ENCODE data around the gene DPM2.

The DPM2 gene

DNA sequence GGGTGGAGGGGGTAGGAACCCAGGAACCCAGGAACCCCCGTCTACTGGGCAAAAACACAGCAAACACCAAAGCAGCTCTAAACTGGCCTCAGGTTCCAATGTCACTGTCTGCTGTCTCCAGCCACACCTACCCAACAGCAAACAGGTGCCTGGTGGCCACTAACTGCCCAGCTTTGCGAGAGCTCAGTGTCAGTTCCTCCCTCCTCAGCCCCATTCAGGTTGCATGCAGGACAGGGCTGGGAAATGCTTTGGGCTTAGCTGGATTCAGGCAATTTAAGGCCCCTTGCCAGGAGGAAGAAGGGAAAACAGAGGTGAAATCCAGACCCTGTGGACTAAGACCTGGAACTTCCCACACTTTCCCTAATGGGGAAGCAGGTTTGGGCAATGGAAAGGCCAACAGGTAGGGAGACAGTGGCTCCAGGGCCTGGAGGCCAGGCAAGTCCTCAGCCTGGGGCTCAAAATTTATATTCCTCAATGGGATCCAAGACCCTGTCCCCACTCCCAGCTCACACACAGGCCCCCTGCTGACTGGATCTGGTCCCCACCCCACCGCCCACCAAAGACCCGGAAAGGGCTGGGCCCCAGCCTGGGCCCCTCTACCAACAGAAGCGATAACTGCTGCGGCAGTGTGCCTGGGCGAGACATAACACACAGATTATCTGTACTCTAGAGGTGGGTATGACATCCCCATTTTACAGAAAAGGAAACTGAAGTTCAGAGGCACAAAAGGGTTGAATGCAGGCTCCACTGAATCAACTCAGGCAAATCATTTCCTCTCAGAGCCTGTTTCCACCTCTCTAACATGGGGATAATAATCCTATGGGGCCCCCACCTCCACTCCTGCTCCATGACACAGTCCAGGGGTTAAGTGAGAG lies 39.6 kb upstream of the DPM2 start:
- in situ Hi-C loops (cut with MboI; ENCODE audit: low sequenced_read_pairs): no loop called here
- no peaks in the 10 kb centered on the region; the same call in 1 of the 2 replicates for H3K36me3 ChIP-seq (replicated peaks)
- DNase-seq (ENCODE audit: low spot score in 2 of 2): no peak

DNA sequence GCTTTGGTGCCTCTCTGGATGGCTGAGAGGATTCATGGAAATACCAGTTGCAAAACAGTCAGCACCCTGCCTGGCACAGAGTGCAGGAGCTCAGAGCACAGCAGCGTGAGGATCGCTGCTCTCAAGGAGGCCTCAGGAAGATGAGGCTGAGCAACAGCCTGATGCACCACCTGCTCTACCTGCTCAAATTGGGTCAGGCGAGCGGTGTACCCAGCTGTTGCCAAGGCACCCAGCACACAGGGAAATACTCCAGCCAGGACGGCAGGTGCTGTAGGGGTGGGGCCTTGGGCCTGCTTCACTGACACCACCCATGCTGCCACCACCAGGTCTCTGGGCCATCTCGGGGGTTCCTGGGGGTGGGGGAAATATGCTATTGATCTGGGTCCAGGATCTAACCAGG lies 38.8 kb upstream of the DPM2 start:
- DNase-seq (ENCODE audit: low spot score in 2 of 2): no peak
- Histone ChIP-seq H3K4me1 (peaks cover 19% of the 10 kb centered on the region), H3K36me3 (replicated peaks) (no peaks in the 10 kb centered on the region; the same call in 1 of the 2 replicates), H3K4me3 (no peak overlapping the region), H3K9me3 (no peaks in the 10 kb centered on the region), H3K27me3 (ENCODE audit: low read depth) (no peaks in the 10 kb centered on the region)
- in situ Hi-C loops (cut with MboI; ENCODE audit: low sequenced_read_pairs): no loop called here

More for the DNA sequence above, 39.6 kb upstream of the DPM2 start:
- Histone ChIP-seq H3K27me3 (ENCODE audit: low read depth) (no peaks in the 10 kb centered on the region), H3K4me3 (peak overlapping the region; percentile 79), H3K4me1 (peaks cover 23% of the 10 kb centered on the region), H3K9me3 (no peaks in the 10 kb centered on the region)

DNA sequence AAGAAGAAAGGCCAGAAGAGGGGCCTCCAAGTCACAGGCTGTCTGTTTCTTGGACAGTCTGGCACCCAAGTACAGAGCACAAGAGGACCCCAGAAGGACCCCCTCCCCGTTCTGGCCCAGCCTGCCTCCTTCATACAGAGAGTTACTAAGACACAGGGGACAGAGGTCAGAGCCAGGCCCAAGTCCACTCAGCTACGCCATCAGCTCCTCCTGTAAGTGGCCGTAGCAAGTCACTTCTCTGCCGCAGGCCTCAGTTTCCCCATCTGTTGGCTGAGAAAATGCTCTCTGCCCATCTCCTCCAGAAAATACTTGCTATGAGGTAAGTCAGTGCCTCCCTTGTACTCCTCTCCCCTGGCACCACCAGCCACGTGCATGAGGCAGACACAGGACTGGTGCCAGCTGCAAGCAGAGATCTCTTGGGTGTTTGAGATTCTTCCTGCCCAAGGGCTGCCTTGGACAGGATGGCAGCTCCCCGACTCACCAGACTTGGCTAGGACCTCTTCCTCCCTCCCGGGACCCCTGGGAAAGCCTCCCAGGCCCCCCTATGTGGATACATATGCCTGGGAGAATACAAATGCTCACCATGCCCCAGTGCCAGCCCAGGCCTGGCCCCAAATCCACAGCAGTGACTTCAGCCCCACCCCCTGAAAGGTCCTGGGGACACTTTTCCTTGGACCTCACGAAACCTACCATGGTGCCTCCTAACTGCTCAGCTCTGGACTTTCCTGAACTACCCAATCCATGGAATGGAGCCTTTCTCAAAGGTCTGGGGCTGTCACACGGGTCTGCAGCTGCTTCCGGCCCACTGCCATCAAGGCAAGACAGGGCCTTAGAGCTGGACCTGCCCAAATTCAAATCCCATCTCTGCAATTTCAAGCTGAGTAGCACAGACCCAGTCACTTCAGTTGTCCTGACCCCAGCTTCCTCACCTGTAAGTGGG lies 38.0 kb upstream of the DPM2 start:
- in situ Hi-C loops (cut with MboI; ENCODE audit: low sequenced_read_pairs): no loop called here
- DNase-seq (ENCODE audit: low spot score in 2 of 2): no peak
- H3K27me3 ChIP-seq (ENCODE audit: low read depth): no peaks in the 10 kb centered on the region
- H3K9me3 ChIP-seq: no peaks in the 10 kb centered on the region
- H3K36me3 ChIP-seq (replicated peaks): no peaks in the 10 kb centered on the region; the same call in 1 of the 2 replicates
- H3K4me3 ChIP-seq: no peak overlapping the region
- peaks cover 15% of the 10 kb centered on the region for H3K4me1 ChIP-seq

- Histone ChIP-seq H3K9me3 (no peaks in the 10 kb centered on the region), H3K36me3 (replicated peaks) (no peaks in the 10 kb centered on the region; the same call in 1 of the 2 replicates), H3K4me3 (no peak overlapping the region), H3K4me1 (peaks cover 15% of the 10 kb centered on the region), H3K27me3 (ENCODE audit: low read depth) (no peaks in the 10 kb centered on the region)
- in situ Hi-C loops (cut with MboI; ENCODE audit: low sequenced_read_pairs): no loop called here
- DNase-seq (ENCODE audit: low spot score in 2 of 2): no peak
Measured at GRCh38 chr9:127974769-127975261, 37.2 kb upstream of the DPM2 start.

- Histone ChIP-seq H3K9me3 (no peaks in the 10 kb centered on the region), H3K36me3 (replicated peaks) (no peaks in the 10 kb centered on the region; the same call in 1 of the 2 replicates), H3K4me3 (no peak overlapping the region), H3K4me1 (peaks cover 15% of the 10 kb centered on the region), H3K27me3 (ENCODE audit: low read depth) (no peaks in the 10 kb centered on the region)
- DNase-seq (ENCODE audit: low spot score in 2 of 2): no peak
- in situ Hi-C loops (cut with MboI; ENCODE audit: low sequenced_read_pairs): no loop called here
Measured at GRCh38 chr9:127974001-127974768, 36.5 kb upstream of the DPM2 start.

DNA sequence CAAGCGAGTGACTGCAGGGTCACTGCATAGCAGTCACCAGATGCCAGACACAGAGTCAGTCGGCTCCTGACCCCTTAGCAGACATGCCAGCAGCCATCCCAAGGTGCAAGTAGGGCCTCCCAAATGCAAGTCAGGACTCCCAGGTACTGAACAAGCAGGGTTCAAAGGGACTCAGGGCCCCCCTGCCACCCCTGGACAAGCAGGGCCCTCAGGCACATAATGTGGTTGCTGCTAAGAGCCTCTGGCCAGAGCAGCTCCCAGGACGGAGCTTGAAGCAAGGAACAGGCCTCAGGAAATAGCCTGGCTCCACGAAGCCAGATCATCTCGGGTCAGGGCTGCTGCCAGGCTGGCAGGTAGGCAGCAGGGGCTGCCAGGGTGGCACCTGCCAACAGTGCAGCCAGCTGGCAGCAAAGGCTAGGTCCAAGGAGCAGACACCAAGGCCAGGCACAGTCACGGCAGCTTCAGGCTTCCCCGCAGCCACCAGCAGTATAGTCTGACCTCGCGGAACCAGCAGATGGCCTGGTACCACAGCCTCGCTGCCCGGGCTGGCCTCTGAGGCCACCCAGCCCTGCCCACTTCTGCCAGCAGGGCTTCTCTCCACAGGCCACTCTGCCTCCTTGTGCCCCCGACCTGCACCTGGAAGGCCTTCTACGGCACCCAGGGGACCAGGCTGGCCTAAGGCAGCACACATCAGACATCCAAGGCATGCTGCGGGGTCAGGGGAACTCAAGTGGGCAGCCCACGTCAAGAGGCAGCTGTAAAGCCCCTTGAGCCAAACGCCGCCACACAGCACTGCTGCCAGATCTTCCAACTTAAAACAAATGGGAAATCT lies 35.7 kb upstream of the DPM2 start:
- no peaks in the 10 kb centered on the region for H3K27me3 ChIP-seq (ENCODE audit: low read depth)
- peaks cover 8% of the 10 kb centered on the region for H3K4me1 ChIP-seq
- no peak overlapping the region for H3K4me3 ChIP-seq
- no peaks in the 10 kb centered on the region for H3K9me3 ChIP-seq
- in situ Hi-C loops (cut with MboI; ENCODE audit: low sequenced_read_pairs): no loop called here
- no peaks in the 10 kb centered on the region; the same call in 1 of the 2 replicates for H3K36me3 ChIP-seq (replicated peaks)
- no peak for DNase-seq (ENCODE audit: low spot score in 2 of 2)

DNA sequence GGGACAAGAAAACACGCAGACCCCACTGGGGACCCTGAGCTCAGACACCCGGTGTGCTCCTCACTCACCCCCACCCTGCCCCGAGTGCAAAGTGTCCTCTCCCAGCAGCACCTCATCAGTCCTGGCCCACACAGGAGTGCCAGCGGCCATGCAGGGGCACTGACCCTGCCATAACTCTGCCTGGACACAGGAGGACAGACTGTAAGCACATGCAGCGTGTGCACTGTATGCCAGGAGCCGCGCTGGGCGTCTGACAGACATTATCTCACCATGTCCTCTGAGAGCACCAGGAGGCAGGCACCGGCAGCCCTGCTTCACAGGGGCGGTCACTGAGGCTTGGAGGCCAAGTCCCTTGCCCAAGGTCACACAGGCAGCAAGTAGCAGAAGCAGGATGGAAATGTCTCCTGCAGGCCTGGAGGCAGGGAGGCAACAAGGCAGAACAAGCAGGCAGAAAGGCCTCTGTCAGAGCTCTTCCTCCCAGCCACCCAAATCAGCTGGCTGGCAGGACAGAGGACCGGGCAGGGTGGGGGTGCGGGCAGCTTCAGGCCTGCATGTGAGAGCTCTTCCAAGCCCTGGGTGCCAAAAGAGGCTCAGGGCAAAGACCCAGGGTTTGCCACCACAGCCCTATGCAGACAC lies 34.7 kb upstream of the DPM2 start:
- no peak overlapping the region for H3K4me3 ChIP-seq
- no peaks in the 10 kb centered on the region for H3K9me3 ChIP-seq
- DNase-seq (ENCODE audit: low spot score in 2 of 2): no peak
- H3K4me1 ChIP-seq: no peaks in the 10 kb centered on the region
- in situ Hi-C loops (cut with MboI; ENCODE audit: low sequenced_read_pairs): no loop called here
- no peaks in the 10 kb centered on the region for H3K27me3 ChIP-seq (ENCODE audit: low read depth)
- no peaks in the 10 kb centered on the region for H3K36me3 ChIP-seq (replicated peaks)

- DNase-seq (ENCODE audit: low spot score in 2 of 2): no peak
- in situ Hi-C loops (cut with MboI; ENCODE audit: low sequenced_read_pairs): no loop called here
- Histone ChIP-seq H3K4me3 (no peak overlapping the region), H3K27me3 (ENCODE audit: low read depth) (no peaks in the 10 kb centered on the region), H3K9me3 (no peaks in the 10 kb centered on the region), H3K36me3 (replicated peaks) (no peaks in the 10 kb centered on the region), H3K4me1 (no peaks in the 10 kb centered on the region)
Measured at GRCh38 chr9:127971357-127972235, 33.9 kb upstream of the DPM2 start.

- Histone ChIP-seq H3K9me3 (no peaks in the 10 kb centered on the region), H3K4me1 (peaks cover 4% of the 10 kb centered on the region), H3K27me3 (ENCODE audit: low read depth) (no peaks in the 10 kb centered on the region), H3K36me3 (replicated peaks) (no peaks in the 10 kb centered on the region), H3K4me3 (no peak overlapping the region)
- in situ Hi-C loops (cut with MboI; ENCODE audit: low sequenced_read_pairs): no loop called here
- DNase-seq (ENCODE audit: low spot score in 2 of 2): no peak
Measured at GRCh38 chr9:127970401-127971313, 33.0 kb upstream of the DPM2 start.

DNA sequence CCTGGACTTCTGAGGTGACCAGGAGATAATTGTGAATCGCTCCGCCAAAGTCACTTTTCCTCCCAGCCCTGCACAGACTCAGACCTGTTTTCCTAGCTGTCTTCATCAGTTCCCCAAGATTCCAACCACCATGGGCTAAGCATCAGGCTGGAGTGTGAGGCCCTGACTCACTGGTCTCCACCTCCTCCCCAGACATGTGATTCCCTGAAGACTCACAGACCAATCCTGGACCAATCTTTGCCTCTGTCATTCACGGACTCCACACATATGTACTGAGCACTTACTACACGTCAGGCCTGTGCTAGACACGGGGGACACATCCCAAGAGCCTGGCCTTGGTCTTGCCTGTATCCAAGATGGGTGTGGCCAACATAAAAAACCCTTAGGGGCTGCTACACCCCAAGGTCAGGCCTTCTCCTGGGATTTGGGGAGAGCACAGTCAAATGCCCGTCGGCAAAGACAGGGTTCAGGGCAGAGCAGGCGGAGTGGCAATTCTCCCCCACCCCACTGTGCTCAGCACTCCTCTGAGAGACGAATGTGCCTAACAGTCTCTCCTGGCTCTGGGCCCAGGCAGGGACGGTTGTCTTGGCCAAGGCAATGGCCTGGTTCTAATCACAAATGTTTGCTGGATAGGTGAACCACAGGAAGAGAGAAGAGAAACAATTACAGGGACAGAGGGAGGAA lies 31.2 kb upstream of the DPM2 start:
- no peak for DNase-seq (ENCODE audit: low spot score in 2 of 2)

More for the DNA sequence above, 31.2 kb upstream of the DPM2 start:
- Histone ChIP-seq H3K36me3 (replicated peaks) (no peaks in the 10 kb centered on the region), H3K27me3 (ENCODE audit: low read depth) (no peaks in the 10 kb centered on the region), H3K4me3 (no peak overlapping the region), H3K4me1 (peaks cover 10% of the 10 kb centered on the region), H3K9me3 (no peaks in the 10 kb centered on the region)
- in situ Hi-C loops (cut with MboI; ENCODE audit: low sequenced_read_pairs): no loop called here
